GM20431 (cell line): Measurements from ENCODE around the gene RERE.

Experiments
- in situ Hi-C: fragments of 300-500 bp; cut with MseI, MboI; formaldehyde crosslinking; loops from one replicate; pipeline ENCODE4 v1.15.0; 2020; ENCODE audit warnings: low sequenced_read_pairs; ENCODE audit not compliant: unreplicated experiment

RERE gene

DNA sequence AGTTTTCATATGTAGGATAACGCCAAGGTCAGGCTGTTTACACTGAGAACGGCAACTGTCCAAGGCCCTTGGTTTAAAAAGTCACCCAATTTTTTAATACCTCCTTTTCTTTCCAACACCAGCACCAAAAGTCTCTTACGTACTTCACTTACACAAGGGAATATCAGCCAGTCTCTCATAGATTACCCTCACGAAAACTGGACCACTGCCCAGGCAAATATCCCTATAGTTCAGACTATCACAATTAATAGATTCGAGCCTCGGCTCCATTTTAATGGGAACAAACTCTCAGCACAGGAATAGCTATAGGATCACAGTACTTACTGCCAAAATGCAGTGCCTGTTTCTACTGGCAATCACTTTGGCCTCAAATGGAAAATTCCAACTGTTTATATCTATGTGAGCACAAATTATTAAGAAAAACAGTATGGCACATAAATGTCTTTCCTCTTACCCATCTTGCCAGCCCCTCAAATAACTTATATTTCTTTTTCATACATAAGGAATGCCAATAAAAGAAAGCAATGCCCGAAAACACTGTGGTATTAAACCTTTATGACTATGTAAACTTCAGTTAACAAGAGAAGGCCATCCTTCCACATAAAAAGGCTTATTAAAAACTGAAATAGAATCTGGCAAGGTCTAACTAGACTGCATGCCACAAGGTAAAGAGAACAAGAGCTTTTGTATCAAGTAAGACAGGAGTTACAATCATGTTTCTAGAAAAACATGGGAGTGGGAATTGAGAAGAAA is 401.7 kb downstream of the RERE start:
- in situ Hi-C loops: loop anchor here (25.0 kb wide), 1 partner anchor 297 kb away; no protein-coding TSS in a partner anchor

DNA sequence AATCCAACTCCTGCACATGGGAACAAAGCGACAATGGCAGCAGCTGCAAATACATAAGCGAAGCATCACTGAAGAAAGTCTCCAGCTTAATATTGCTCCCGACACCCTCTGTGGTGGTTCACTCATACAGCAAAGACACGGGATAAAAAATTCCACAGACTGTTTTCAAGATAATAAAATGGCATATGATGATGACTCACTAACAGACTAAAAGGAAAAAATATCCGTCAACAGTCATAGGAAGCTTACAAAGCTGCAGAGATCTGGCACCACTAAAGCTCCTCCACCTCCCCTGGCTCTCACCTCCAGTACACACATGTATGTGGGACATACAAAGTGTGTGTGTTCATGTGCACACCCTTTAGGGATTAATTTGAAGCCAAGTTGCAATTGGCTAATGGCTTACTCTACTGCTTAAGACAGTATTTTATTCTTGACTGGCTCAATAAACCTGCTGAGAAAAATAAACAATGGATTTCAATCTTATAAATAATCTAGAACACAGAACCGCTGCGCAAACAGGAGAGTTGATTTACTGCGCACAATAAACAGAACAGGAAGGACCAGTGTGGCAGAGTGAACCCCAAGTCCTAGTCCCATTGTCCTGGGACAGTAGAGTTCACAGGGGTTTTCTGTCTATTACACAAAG is 405.1 kb downstream of the RERE start:
- in situ Hi-C loops: loop anchor here (25.0 kb wide), 1 partner anchor 300 kb away; no protein-coding TSS in a partner anchor

- in situ Hi-C loops: loop anchor here (25.0 kb wide), 1 partner anchor 301 kb away; no protein-coding TSS in a partner anchor
These were observed 405.6 kb downstream of the RERE start for GRCh38 chr1:8411803-8412182.

GRCh38 chr1:8410791-8411190 is 406.6 kb downstream of the RERE start:
- in situ Hi-C loops: loop anchor here (25.0 kb wide), 1 partner anchor 302 kb away; no protein-coding TSS in a partner anchor

- in situ Hi-C loops: loop anchor here (25.0 kb wide), 1 partner anchor 303 kb away; no protein-coding TSS in a partner anchor
These were observed 407.8 kb downstream of the RERE start for GRCh38 chr1:8409606-8410005.

- in situ Hi-C loops: loop anchor here (25.0 kb wide), 1 partner anchor 303 kb away; no protein-coding TSS in a partner anchor
These were observed 408.3 kb downstream of the RERE start for GRCh38 chr1:8409106-8409505.

DNA sequence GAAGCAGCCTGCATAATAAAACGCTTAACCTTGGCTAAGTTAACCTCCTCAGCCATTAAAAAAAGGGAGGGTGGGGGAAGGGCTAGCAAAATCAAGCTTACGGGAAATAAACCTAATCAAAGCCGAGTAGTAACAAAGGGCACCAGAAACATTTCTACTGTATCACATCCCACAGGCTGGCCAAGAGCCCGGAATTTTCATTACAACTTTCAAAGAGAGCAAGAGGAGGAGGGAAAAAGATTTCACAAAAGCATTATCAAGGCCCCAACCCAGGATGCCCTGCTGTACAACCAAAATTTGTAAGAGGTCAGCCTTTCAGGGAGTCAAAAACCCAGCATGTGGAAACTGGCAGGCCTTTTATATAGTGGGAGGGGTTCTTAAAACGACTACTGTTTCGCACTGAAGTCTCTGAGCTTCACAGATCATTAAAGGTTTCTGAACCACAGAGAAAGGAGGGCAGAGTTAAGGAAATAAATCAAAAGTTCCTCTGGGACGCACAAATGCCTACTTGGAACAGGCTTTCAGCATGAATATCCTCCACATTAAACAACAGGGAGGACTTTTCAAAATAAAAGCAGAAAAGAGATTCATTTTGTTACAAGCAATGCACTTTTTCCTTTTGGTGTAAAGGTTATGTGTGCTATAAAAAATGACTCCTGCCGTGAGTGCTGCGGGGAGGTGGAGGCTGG is 409.1 kb downstream of the RERE start:
- in situ Hi-C loops: loop anchor here (25.0 kb wide), 1 partner anchor 304 kb away; no protein-coding TSS in a partner anchor

- in situ Hi-C loops: loop anchor here (25.0 kb wide), 1 partner anchor 305 kb away; no protein-coding TSS in a partner anchor
These were observed 409.8 kb downstream of the RERE start for GRCh38 chr1:8407652-8408051.

GRCh38 chr1:8406960-8407359 is 410.5 kb downstream of the RERE start:
- in situ Hi-C loops: loop anchor here (25.0 kb wide), 1 partner anchor 305 kb away; no protein-coding TSS in a partner anchor

DNA sequence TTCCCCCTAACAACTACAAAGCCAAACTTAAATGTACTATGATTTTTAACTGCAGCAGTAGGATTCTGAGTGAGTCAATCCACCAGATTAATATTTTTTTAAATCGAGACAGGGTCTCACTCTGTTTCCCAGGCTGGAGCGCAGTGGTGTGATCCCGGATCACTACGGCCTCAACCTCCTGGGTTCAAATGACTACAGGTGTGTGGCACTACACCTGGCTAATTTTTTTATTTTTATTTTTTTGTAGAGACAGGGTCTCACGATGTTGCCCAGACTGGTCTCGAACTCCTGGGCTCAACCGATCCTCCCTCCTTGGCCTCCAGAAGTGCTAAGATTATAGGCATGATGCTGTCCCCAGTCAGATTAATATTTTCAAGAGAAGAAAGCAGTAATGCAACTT is 411.4 kb downstream of the RERE start:
- in situ Hi-C loops: loop anchor here (25.0 kb wide), 1 partner anchor 306 kb away; no protein-coding TSS in a partner anchor

- in situ Hi-C loops: loop anchor here (25.0 kb wide), 1 partner anchor 308 kb away; no protein-coding TSS in a partner anchor
These were observed 412.7 kb downstream of the RERE start for GRCh38 chr1:8404460-8405370.

- in situ Hi-C loops: loop anchor here (25.0 kb wide), 1 partner anchor 310 kb away; no protein-coding TSS in a partner anchor
These were observed 415.2 kb downstream of the RERE start for GRCh38 chr1:8402109-8402710.

DNA sequence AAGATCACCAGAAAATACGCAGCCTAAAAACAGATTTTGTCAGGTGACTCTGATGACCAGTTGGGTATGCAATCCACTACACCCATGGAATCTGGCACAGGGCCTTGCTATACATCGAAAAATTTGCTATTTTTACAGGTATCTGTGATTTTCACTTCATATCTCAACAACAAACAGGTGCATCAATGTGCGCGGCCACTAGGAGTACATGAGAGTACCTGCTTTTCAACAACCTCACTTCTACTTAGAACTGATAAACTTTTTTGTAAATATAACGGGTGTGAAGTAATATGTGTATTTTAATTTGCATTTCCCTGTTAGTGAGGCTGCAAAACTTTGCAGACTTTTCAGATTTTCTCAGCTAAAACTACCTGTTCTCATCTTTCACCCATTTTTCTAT is 418.8 kb downstream of the RERE start:
- in situ Hi-C loops: no loop called here

DNA sequence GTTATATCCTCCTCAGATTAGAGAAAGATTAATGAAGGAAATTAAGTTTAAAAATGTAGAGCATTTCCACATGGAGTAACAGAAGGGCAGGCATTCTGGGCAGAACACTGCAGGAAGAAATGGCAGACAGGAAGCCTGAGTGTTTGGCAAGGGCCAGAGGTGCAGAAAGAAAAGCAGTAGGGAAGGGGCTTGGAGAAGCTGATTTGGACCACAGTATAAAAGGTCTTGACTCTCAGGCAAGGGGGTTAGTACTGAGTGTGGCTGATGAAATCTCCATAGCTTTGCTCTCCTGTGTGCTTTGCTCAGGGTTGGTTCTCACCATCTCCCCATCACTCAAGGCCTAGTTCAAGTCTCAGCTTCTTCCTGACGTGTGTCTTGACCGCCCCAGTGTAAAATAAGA is 419.4 kb downstream of the RERE start:
- in situ Hi-C loops: no loop called here

DNA sequence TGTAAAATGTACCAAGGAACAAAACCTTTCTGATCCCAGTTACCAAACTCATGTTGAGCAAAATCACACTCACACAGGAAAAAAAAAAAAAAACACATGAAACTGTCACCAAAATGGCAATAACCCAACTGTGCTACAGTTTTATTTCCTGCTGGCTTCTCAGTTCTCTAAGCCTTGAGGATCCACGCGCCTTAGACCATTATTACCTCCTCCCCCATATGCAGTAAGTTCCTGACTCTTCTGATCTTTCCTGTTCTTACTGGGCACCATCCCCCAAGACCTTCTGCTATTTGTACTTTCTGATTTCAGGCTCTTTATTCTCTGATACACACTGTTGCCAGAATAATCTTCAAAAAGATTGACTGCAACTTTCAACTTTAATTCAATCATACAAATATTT is 419.9 kb downstream of the RERE start:
- in situ Hi-C loops: no loop called here

DNA sequence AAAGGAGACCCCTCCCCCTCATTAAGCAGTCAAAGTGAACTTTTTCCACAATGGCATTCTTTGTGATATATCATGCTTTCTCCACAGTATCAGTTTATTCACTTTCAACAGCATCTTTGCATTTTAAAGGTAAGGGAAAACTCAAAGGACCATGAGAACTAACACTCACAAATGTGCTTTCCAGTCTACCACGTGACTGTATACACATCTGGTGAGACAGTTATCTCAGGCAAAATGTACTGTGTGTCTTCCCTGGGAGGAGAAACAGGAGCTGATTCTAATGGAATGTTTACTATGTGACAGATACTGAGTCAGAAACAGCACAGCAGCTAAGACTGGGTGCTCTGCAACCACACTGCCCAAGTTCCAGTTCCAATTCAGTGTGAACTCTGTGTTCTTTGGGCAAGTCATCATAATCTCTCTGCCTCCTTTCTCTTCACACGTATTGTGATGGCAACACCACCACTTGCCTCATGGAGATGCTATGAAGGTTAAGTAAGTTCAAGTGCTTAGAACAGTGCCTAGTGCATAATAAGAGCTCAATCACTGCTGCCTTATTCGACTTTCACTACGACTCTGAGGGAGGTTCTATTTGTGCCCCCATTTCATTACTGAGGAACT is 420.5 kb downstream of the RERE start:
- in situ Hi-C loops: no loop called here

- in situ Hi-C loops: no loop called here
These were observed 421.2 kb downstream of the RERE start for GRCh38 chr1:8396083-8396785.

DNA sequence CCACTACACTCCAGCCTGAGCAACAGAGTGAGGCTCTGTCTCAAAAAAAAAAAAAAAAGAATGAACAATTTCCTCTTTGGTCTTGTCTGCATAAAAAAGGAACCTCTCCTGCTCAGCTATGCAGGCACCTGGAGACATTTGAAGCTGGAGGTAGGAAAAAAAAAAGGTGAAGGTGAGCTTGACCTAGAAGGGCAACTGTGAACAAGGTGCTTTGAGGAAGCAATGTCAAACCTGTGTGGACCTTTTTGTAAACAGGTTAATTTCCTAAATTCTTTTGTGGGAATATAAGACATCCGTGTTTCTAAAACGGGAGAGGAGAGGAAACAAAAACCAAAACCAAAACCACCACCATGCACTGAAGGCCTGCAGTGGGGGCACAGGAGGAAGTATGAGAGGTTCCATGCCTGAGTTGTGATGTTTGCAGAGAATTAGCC is 422.0 kb downstream of the RERE start:
- in situ Hi-C loops: no loop called here
